Measurements from ENCODE around the gene NOS1. TPM values are rescaled to one million over a fixed set of nuclear protein-coding genes. Genes with fewer than 3 reads are reported as not detected.

The NOS1 gene
- total and polyA plus RNA-seq, 2 of the 8 experiments (the other 6 are each of a cell fraction or from before 2014, with no cell fraction given), result 1.5 to 2.0 TPM

- no peak for TF ChIP-seq ATF2 (IDR thresholded peaks at IDR 0.05; ENCODE audit: low read length)
- TF ChIP-seq CHD1 (IDR thresholded peaks at IDR 0.05; ENCODE audit: low read depth, low read length), result no peak
- TF ChIP-seq RAD21 (IDR thresholded peaks at IDR 0.05 in 1 of 2, conservative IDR thresholded peaks at IDR 0.05 in 1 of 2; ENCODE audit: low read depth in 2 of 2, low read length in 2 of 2), result no peak
- no peak for TF ChIP-seq KDM1A (IDR thresholded peaks at IDR 0.05; ENCODE audit: borderline replicate concordance, low read length)
These were observed 195.3 kb downstream of the NOS1 start (continued) for GRCh38 chr12:117166107-117166506.

Data from H1 (cell line).